K562 (cell line): ENCODE results near the gene LGALS12. TPM values are rescaled to one million over a fixed set of nuclear protein-coding genes. Genes with fewer than 3 reads are reported as not detected.

ENCODE experiments used
- ARNT ChIP-seq, 2 experiments: fragments of 450-650 bp; IDR thresholded peaks; 2 replicates each; pipeline ENCODE4 v1.6.1; 2016; ENCODE audit warnings: mild to moderate bottlenecking in 1 of 2
- CBX8 ChIP-seq: fragments of 200-600 bp; sonication (generic); IDR thresholded peaks from 2 replicates; pipeline ENCODE4 v1.6.1; 2012; ENCODE audit warnings: borderline replicate concordance, mixed run types, low read depth, mild to moderate bottlenecking, moderate library complexity, mixed read lengths, low read length, control low read depth, inconsistent platforms; ENCODE audit not compliant: poor library complexity, severe bottlenecking; ENCODE audit errors: extremely low read depth
- CC2D1A ChIP-seq: fragments of 450-650 bp; IDR thresholded peaks from 2 replicates; pipeline ENCODE4 v1.6.1; 2017; ENCODE audit warnings: mild to moderate bottlenecking
- CREBBP ChIP-seq: IDR thresholded peaks from one replicate; pipeline ENCODE4 v1.6.1; 2012; ENCODE audit warnings: low read depth, mild to moderate bottlenecking, control low read depth, inconsistent platforms, low read length
- DMBX1 ChIP-seq: fragments of 250-450 bp; sonication (Bioruptor Pico); IDR thresholded peaks from 2 replicates; pipeline ENCODE4 v1.8.0; 2022; ENCODE audit warnings: inconsistent platforms, mild to moderate bottlenecking, moderate library complexity, borderline replicate concordance
- FOXA1 ChIP-seq: fragments of 450-650 bp; IDR thresholded peaks from 2 replicates; pipeline ENCODE4 v1.6.1; 2016; ENCODE audit warnings: mild to moderate bottlenecking, borderline replicate concordance
- HDAC1 ChIP-seq, 2 experiments: fragments of 450-650 bp; IDR thresholded peaks; 2 replicates each; pipeline ENCODE4 v1.6.1; 2016 to 2017; ENCODE audit warnings: inconsistent platforms in 1 of 2, mild to moderate bottlenecking in 1 of 2, moderate library complexity in 1 of 2
- NEUROD1 ChIP-seq: fragments of 150-350 bp; IDR thresholded peaks from 2 replicates; pipeline ENCODE4 v1.6.1; 2014; ENCODE audit warnings: borderline replicate concordance, low read length, low read depth; ENCODE audit not compliant: partially characterized antibody
- NR2F6 ChIP-seq: fragments of 450-650 bp; formaldehyde crosslinking; IDR thresholded peaks from 2 replicates; pipeline ENCODE4 v1.4.0; 2020; ENCODE audit warnings: mild to moderate bottlenecking
- NUFIP1 ChIP-seq: fragments of 450-650 bp; IDR thresholded peaks from 2 replicates; pipeline ENCODE4 v1.6.1; 2018; ENCODE audit not compliant: partially characterized antibody
- POLR2A ChIP-seq: fragments of 450-650 bp; conservative IDR thresholded peaks from 2 replicates; pipeline ENCODE4 v1.6.1; 2016
- POLR3G ChIP-seq: IDR thresholded peaks from 2 replicates; pipeline ENCODE4 v1.6.1; 2011; ENCODE audit not compliant: insufficient read length, insufficient replicate concordance; ENCODE audit errors: extremely low read depth
- POU5F1 ChIP-seq: fragments of 150-350 bp; IDR thresholded peaks from 2 replicates; pipeline ENCODE4 v1.6.1; 2014; ENCODE audit warnings: borderline replicate concordance, low read length, low read depth, mild to moderate bottlenecking; ENCODE audit not compliant: partially characterized antibody
- PPARD ChIP-seq: fragments of 250-450 bp; sonication (Bioruptor Pico); IDR thresholded peaks from 2 replicates; pipeline ENCODE4 v1.8.0; 2022; ENCODE audit warnings: inconsistent platforms, mild to moderate bottlenecking, moderate library complexity
- PTTG1 ChIP-seq: fragments of 450-650 bp; IDR thresholded peaks from 2 replicates; pipeline ENCODE4 v1.6.1; 2016; ENCODE audit warnings: low read depth, mild to moderate bottlenecking, missing genetic modification characterization, missing compliant biosample characterization
- RAD21 ChIP-seq, 2 experiments: fragments of 250-450 bp in 1 of 2; fragments of 450-650 bp in 1 of 2; sonication (Bioruptor Pico) in 1 of 2; formaldehyde crosslinking in 1 of 2; IDR thresholded peaks in 1 of 2; conservative IDR thresholded peaks in 1 of 2; 2 replicates each; pipeline versions ENCODE4 v1.4.0 to v1.8.0; 2020 to 2022; ENCODE audit warnings: mild to moderate bottlenecking in 2 of 2, moderate library complexity in 1 of 2
- RBM14 ChIP-seq: fragments of 200-400 bp; formaldehyde crosslinking; IDR thresholded peaks from 2 replicates; pipeline ENCODE4 v1.6.1; 2018; ENCODE audit warnings: low read depth, mild to moderate bottlenecking, low read length, moderate library complexity, borderline replicate concordance; ENCODE audit not compliant: insufficient read depth
- RHOXF2B ChIP-seq: fragments of 250-450 bp; sonication (Bioruptor Pico); conservative IDR thresholded peaks from 2 replicates; pipeline ENCODE4 v1.5.1; 2021
- SMAD1 ChIP-seq: fragments of 150-350 bp; IDR thresholded peaks from 2 replicates; pipeline ENCODE4 v1.6.1; 2014; ENCODE audit warnings: low read length, low read depth; ENCODE audit not compliant: partially characterized antibody
- SMARCE1 ChIP-seq: fragments of 450-650 bp; IDR thresholded peaks from 2 replicates; pipeline ENCODE4 v1.7.1; 2016; ENCODE audit warnings: mild to moderate bottlenecking
- XRCC3 ChIP-seq: fragments of 450-650 bp; IDR thresholded peaks from 2 replicates; pipeline ENCODE4 v1.6.1; 2017; ENCODE audit warnings: mild to moderate bottlenecking, moderate library complexity
- XRCC5 ChIP-seq: fragments of 200-400 bp; formaldehyde crosslinking; IDR thresholded peaks from 2 replicates; pipeline ENCODE4 v1.6.1; 2017; ENCODE audit warnings: low read depth, mild to moderate bottlenecking, low read length
- ZNF140 ChIP-seq: fragments of 250-450 bp; sonication (Bioruptor Pico); IDR thresholded peaks from 2 replicates; pipeline ENCODE4 v1.8.0; 2021; ENCODE audit warnings: moderate library complexity, mild to moderate bottlenecking, inconsistent platforms
- ZNF239 ChIP-seq: fragments of 250-450 bp; sonication (Bioruptor Pico); IDR thresholded peaks from 2 replicates; pipeline ENCODE4 v1.4.0; 2020; ENCODE audit warnings: mild to moderate bottlenecking
- ZNF354B ChIP-seq: fragments of 250-450 bp; sonication (Bioruptor Pico); IDR thresholded peaks from 2 replicates; pipeline ENCODE4 v1.4.0; 2020
- ZNF445 ChIP-seq: fragments of 250-450 bp; sonication (Bioruptor Pico); IDR thresholded peaks from 2 replicates; pipeline ENCODE4 v1.4.0; 2020; ENCODE audit warnings: low read depth, mild to moderate bottlenecking, moderate library complexity
- ZNF785 ChIP-seq: fragments of 250-450 bp; sonication (Bioruptor Pico); IDR thresholded peaks from 2 replicates; pipeline ENCODE4 v1.4.0; 2020; ENCODE audit warnings: mild to moderate bottlenecking
- ZNF830 ChIP-seq: fragments of 250-450 bp; sonication (Bioruptor Pico); IDR thresholded peaks from 2 replicates; pipeline ENCODE4 v1.5.0; 2021; ENCODE audit warnings: mild to moderate bottlenecking
- polyA plus RNA-seq, 8 experiments: library from polyadenylated mRNA; depleted of rRNA in 4 of 8; stranded (reverse) in 5 of 8; unstranded in 3 of 8; fragments of >200 nt; fragmentation: Nextera tagmentation in 2 of 8; fragmentation: Illumina TruSeq in 1 of 8; extraction: Ambion mirVana in 2 of 8; extraction: Trizol in 1 of 8; gene quantifications; 2 replicates each; pipeline versions ENCODE4 v1.2.1 to v1.2.3, GENCODE V29; 2011 to 2014; ENCODE audit warnings: inconsistent platforms in 1 of 8, missing spikeins in 1 of 8
- total RNA-seq, 7 experiments: library from RNA; depleted of rRNA in 6 of 7; stranded (reverse); fragments of >200 nt in 6 of 7; fragmentation: Illumina TruSeq in 2 of 7; extraction: Trizol in 2 of 7; gene quantifications; 2 replicates each; pipeline versions ENCODE4 v1.2.1 to v1.2.3, GENCODE V29; 2011 to 2021; ENCODE audit warnings: low replicate concordance in 1 of 7
- TF ChIP-seq, protein P1 (sequence below): fragments of 450-650 bp; formaldehyde crosslinking; IDR thresholded peaks from 2 replicates; pipeline ENCODE4 v1.4.0; 2022; ENCODE audit warnings: missing genetic modification characterization
- TF ChIP-seq, protein P2 (sequence below): fragments of 450-650 bp; formaldehyde crosslinking; IDR thresholded peaks from 2 replicates; pipeline ENCODE4 v1.4.0; 2020; ENCODE audit warnings: mild to moderate bottlenecking, mixed read lengths

Gene LGALS12
- total and polyA plus RNA-seq, 9 of the 15 experiments (the other 6 are each of a cell fraction or from before 2014, with no cell fraction given): 0.66 to 8.0 (median 5.0) TPM

DNA sequence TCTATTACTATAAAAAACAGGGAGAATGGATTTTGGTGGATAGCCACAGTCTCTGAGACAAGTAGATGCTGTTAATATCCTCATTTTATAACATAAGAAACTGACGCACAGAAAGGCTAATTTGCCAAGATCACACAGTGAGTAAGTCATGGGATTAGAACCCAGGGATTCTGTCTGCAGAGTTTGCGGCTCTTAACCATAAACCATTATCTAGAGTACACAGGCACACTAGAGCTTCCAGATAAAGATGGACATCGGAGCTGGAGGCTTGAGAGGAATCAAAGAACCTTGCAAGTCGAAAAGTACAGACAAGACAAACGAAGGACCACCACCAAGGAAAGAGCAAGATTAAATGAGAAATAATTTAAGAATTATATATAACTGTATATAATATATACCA, 11.3 kb downstream of the LGALS12 start (continued):
- TF ChIP-seq PTTG1 (tag) (no peak), NEUROD1 (peak; percentile 24), ZNF354B (no peak), NUFIP1 (no peak), CREBBP (no peak), SMAD1 (no peak), ZNF830 (CRISPR knock-in tag) (no peak), RAD21 (CRISPR knock-in tag; conservative IDR thresholded peaks at IDR 0.05 in 1 of 2, IDR thresholded peaks at IDR 0.05 in 1 of 2) (no peak; a peak in 1 of 4 replicates), CC2D1A (0 out of 2 replicates have a peak, but pooled peaks have one; percentile 31), POLR2A (no peak), RBM14 (no peak), POLR3G (no peak), DMBX1 (no peak), XRCC3 (no peak), ZNF445 (CRISPR knock-in tag) (no peak), XRCC5 (no peak), ZNF140 (no peak), ARNT (IDR thresholded peaks at IDR 0.05) (peak in 1 of 2 experiments; percentile 89; a peak in 2 of 4 replicates), NR2F6 (CRISPR knock-in tag) (no peak), CBX8 (no peak), PPARD (CRISPR knock-in tag) (no peak), HDAC1 (IDR thresholded peaks at IDR 0.05) (peak in 1 of 2 experiments; percentile 53; a peak in 1 of 4 replicates), ZNF239 (CRISPR knock-in tag) (no peak), FOXA1 (no peak), POU5F1 (no peak), ZNF785 (no peak), SMARCE1 (peak; percentile 91), RHOXF2B (CRISPR knock-in tag) (no peak)
- TF ChIP-seq, protein P1, sequence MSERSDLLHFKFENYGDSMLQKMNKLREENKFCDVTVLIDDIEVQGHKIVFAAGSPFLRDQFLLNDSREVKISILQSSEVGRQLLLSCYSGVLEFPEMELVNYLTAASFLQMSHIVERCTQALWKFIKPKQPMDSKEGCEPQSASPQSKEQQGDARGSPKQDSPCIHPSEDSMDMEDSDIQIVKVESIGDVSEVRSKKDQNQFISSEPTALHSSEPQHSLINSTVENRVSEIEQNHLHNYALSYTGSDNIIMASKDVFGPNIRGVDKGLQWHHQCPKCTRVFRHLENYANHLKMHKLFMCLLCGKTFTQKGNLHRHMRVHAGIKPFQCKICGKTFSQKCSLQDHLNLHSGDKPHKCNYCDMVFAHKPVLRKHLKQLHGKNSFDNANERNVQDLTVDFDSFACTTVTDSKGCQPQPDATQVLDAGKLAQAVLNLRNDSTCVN (CRISPR knock-in tag): no peak
- TF ChIP-seq, protein P2, sequence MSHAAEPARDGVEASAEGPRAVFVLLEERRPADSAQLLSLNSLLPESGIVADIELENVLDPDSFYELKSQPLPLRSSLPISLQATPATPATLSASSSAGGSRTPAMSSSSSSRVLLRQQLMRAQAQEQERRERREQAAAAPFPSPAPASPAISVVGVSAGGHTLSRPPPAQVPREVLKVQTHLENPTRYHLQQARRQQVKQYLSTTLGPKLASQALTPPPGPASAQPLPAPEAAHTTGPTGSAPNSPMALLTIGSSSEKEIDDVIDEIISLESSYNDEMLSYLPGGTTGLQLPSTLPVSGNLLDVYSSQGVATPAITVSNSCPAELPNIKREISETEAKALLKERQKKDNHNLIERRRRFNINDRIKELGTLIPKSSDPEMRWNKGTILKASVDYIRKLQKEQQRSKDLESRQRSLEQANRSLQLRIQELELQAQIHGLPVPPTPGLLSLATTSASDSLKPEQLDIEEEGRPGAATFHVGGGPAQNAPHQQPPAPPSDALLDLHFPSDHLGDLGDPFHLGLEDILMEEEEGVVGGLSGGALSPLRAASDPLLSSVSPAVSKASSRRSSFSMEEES (CRISPR knock-in tag): peak; percentile 45; the same call in 1 of the 2 replicates
